ENCODE results near the gene PLXND1.

- TF ChIP-seq CTCF (IDR thresholded peaks at IDR 0.05) (no peak), POLR2A (IDR thresholded peaks at IDR 0.05) (no peak)
Measured at GRCh38 chr3:129556890-129557547, 49.5 kb downstream of the PLXND1 start.

Data from tibial nerve (tissue), 3 donors.